Activated T-cell treated with anti-CD3 and anti-CD28 coated beads for 24 hours (primary cell): ENCODE results near the gene DENND2C.

Experiments used
- DNase-seq: peaks from one replicate; pipeline ENCODE4 v3.0.0-alpha.2; 2020; ENCODE audit warnings: low read depth

The DENND2C gene

DNA sequence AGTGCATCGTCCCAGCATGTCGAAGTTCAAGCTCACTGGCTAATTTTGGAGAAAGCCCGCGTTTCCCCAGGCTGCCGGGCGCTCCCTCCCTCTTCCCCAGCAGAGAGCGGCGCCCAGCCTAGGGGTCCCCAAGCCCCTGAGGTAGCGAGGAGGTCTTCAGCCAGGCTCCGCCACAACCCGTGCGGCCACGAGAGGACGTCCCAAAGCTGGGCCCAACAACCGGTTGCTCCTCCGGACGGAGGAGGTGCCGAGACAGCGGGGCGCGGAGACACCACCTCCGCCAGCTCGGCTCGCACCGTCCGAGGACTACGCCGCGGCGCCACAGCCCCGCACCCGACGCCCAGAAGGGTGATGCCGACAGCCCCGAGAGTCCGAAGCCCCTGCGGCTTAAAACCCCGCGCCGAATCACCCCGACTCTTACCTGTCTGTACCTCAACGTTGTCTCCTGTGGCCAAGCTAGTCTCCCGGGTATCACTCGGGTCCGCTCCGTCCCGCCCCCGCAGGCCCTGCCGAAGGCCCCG lies at the start of gene DENND2C:
Gene DENND2C (minus strand): TSS at position 488 of the 521 bp plus-strand sequence. CDS start 44,065 bp downstream, outside the sequence.
- DNase-seq, result no peak

GRCh38 chr1:114719424-114719787 lies 49.6 kb upstream of the DENND2C start:
- no peak for DNase-seq

DNA sequence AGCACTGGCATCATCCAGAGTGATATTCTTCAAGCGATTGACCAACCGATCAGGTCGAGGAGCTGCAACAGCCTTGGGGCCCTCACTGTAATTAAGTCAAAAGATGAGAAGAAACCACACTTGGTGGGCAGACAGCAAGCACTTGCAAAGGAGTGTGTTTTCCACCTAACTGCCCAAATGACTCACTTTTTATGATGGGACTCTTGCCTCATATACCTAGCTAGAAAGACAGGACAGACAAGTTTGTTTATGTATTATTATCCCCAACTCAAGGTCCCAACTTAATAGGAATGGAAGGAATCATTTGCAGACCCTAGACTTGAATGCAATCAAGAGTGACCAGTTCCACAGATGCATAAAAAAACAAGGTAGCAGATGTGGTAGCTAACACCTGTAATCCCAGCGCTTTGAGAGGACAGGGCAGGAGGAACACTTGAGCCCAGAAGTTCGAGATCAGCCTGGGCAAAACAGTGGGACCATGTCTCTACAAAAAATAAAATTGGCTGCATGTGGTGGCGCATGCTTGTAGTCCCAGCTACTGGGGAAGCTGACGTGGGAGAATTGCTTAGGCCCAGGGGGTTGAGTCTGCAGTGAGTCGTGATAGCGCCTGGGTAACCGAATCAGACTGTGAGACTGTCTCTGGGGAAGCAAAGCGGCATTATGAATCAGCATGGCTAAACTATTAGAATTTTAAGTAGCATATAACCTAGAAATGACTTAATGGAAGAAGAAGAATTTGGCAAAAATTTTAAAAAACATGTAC lies 49.0 kb upstream of the DENND2C start:
- peak; percentile 16 for DNase-seq

- DNase-seq, result peak; percentile 94
Observed at GRCh38 chr1:114716304-114717170, 46.7 kb upstream of the DENND2C start, which contains the start of gene NRAS. TSS of gene NRAS (minus strand) at chr1:114716771. CDS start at chr1:114716160, 611 bp downstream.

DNA sequence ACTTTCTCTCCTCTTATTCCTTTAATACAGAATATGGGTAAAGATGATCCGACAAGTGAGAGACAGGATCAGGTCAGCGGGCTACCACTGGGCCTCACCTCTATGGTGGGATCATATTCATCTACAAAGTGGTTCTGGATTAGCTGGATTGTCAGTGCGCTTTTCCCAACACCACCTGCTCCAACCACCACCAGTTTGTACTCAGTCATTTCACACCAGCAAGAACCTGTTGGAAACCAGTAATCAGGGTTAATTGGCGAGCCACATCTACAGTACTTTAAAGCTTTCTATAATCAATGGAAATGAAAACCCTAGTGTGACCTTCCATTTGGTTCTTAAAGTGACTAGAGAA lies 46.1 kb upstream of the DENND2C start:
- DNase-seq, result no peak

GRCh38 chr1:114712977-114713376 lies 43.1 kb upstream of the DENND2C start:
- DNase-seq, result no peak

DNA sequence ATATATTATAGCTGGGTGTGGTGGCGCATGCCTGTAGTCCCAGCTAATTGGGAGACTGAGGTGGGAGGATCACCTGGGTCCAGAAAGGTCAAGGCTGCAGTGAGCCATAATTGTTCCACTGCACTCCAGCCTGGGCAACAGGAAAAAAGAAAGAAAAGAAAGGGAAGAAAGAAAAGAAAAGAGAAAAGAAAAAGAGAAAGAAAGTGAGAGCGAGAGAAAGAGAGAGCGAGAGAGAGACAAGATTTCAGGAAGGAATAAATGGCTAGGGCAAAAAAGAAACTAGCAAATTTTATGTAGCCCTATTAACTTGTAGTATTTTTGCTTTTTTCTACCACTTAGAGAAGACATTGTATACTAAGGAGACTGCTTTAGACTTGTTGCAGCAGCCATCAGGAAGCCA lies 40.5 kb upstream of the DENND2C start:
- DNase-seq, result no peak

DNA sequence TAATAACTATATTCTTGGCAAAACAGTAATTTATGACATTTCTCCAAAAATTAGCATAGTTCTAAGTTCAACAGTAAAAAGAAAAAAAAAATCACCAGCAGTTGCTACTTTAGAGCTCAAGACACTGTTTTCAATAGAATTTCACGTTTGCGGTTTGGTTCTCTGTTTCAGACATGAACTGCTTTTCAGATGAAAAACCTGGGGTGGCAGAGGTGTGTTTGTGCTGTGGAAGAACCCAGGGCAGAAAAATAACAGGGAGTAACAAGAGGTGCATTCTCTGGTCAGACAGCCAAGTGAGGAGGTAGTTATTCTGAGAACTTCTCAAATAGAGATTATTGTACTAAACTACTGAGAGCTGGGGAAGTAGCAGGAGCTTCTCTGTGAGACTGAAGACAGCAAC lies 37.8 kb upstream of the DENND2C start:
- no peak for DNase-seq

GRCh38 chr1:114703242-114703641 lies 33.4 kb upstream of the DENND2C start:
- DNase-seq, result no peak

GRCh38 chr1:114702737-114703136 lies 32.9 kb upstream of the DENND2C start:
- DNase-seq, result no peak

DNA sequence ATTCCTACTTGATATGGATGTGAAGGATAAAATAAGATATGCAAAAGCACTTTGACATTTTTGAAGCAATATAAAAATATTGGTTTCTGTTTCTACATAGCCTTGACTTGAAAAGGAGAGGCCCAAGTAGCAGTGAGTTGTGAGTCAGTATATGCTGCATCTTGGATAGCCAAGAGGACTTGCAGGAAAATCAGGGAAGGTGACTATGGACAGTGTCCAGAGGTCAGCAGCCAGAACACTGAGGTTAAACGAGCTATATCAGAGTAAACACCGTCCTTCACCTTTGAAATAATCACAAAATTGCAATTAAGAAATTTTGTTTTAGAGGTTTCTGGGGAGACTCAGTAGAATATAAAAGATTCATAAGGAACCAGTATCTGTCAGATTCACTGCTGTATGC lies 32.1 kb upstream of the DENND2C start:
- no peak for DNase-seq

GRCh38 chr1:114700036-114700600 lies 30.3 kb upstream of the DENND2C start:
- no peak for DNase-seq

- DNase-seq, result no peak
Observed at GRCh38 chr1:114696810-114697209, 27.0 kb upstream of the DENND2C start.

DNA sequence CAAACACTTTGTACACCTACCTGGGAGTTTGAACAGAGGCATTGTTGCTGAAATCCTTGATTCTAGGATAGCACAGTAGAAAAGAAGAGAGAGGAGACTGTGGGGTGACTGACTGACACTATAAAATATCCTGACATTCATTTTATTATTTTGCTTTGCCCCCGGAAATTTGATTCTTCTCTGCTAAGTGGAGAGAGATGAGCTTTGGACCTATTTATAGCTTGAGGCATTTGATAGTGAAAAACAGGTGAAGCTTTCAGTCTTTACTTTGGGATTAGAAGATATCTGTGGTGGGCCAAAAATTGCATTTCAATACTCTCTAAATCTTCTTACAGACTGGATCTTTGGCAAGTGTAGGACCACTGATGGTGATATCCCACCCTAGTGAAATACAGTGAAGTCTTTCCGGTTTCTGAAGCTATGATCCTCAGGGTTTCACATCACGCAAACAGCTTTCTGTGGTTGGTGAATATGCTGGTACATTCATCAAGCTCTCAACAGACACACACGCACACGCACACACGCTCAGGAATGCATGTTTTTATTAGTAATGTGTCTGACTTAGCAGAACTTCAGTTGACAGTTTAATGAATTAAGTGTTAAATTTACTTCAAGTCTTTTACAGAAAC lies 25.7 kb upstream of the DENND2C start, which contains the start of gene AMPD1:
Gene AMPD1 (minus strand): TSS at position 117 of the 629 bp plus-strand sequence. CDS start 75 bp downstream, at position 42.
- no peak for DNase-seq

- DNase-seq, result no peak
Observed at GRCh38 chr1:114694540-114695310, 24.9 kb upstream of the DENND2C start.

GRCh38 chr1:114692947-114693346 lies 23.1 kb upstream of the DENND2C start:
- no peak for DNase-seq

GRCh38 chr1:114691061-114691460 lies 21.2 kb upstream of the DENND2C start:
- no peak for DNase-seq

GRCh38 chr1:114690148-114690547 lies 20.3 kb upstream of the DENND2C start:
- no peak for DNase-seq

DNA sequence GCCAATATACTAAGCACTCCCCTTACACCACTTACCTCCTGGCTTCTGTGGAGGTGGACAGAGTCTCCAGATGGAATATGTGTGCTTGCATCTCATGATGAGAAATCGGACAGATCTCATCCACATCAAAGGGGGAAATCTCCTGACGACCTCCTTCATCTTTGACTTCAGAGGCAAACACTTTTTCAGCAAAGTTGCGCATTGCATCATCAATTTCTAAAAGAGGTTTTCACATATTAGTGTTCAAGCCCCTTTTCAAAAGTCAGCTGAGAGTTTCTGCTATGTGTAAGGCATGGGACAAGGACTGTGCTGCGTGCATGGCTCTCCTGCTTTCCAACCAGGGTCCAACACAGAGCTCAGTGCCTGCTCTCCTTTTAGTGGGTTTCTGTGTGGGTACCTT lies 18.7 kb upstream of the DENND2C start:
- no peak for DNase-seq

- DNase-seq, result no peak
Observed at GRCh38 chr1:114685851-114686250, 16.0 kb upstream of the DENND2C start.

DNA sequence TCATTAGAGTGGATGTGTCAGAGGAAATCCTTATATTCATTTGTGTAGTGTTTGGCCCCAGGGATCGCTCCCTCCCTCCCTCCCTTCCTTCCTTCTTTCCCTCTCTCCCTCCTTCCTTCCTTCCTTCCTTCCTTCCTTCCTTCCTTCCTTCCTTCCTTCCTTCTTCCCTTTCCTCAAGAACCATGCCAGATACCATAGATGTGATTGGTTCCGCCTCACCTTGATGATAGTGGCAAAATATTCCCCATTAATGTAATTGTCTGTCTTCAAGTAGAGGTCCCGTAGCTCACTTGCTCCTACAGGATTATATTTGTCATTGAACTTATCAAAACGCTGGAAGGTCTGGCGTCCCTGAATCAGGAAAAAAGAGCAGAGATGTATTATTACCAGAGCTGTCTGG lies 7.8 kb upstream of the DENND2C start:
- DNase-seq, result no peak
